Liver (tissue), 9 donors: ENCODE measurements around the gene AVEN. TPM values are rescaled to one million over a fixed set of nuclear protein-coding genes. Genes with fewer than 3 reads are reported as not detected.

Source experiments
- DNase-seq: peaks from one replicate; pipeline ENCODE4 v3.0.0-alpha.2; 2017; ENCODE audit warnings: low spot score
- H3K27ac ChIP-seq, 2 donors: one replicate each; pipeline ENCODE4 v1.7.0; 2013; ENCODE audit warnings: inconsistent platforms in 2 of 2, low read length in 2 of 2, control low read depth in 1 of 2, low read depth in 1 of 2, mild to moderate bottlenecking in 1 of 2
- H3K27me3 ChIP-seq, 4 donors: one replicate each; pipeline versions ENCODE4 v1.6.1 to v1.7.0; 2013; ENCODE audit warnings: low read length in 3 of 4, inconsistent platforms in 1 of 4, mild to moderate bottlenecking in 1 of 4, moderate library complexity in 1 of 4; ENCODE audit not compliant: control insufficient read depth in 4 of 4, insufficient read depth in 4 of 4
- H3K36me3 ChIP-seq, 4 donors: one replicate each; pipeline versions ENCODE4 v1.6.1 to v1.7.0; 2013; ENCODE audit warnings: low read length in 3 of 4, mild to moderate bottlenecking in 3 of 4, low read depth in 1 of 4, moderate library complexity in 1 of 4; ENCODE audit not compliant: control insufficient read depth in 4 of 4, insufficient read depth in 3 of 4
- H3K4me1 ChIP-seq, 4 donors: one replicate each; pipeline versions ENCODE4 v1.6.1 to v1.7.0; 2013; ENCODE audit warnings: low read length in 3 of 4, mild to moderate bottlenecking in 3 of 4, moderate library complexity in 1 of 4; ENCODE audit not compliant: control insufficient read depth in 4 of 4, insufficient read depth in 4 of 4
- H3K4me3 ChIP-seq, 3 donors: one replicate each; pipeline versions ENCODE4 v1.6.1 to v1.7.0; 2013; ENCODE audit warnings: low read length in 3 of 3, control low read depth in 1 of 3, low read depth in 1 of 3, mild to moderate bottlenecking in 1 of 3
- H3K9ac ChIP-seq, 2 donors: one replicate each; pipeline ENCODE4 v1.7.0; 2013; ENCODE audit warnings: low read length in 2 of 2, mild to moderate bottlenecking in 2 of 2, moderate library complexity in 2 of 2, control low read depth in 1 of 2, low read depth in 1 of 2
- H3K9me3 ChIP-seq, 4 donors: one replicate each; pipeline versions ENCODE4 v1.6.1 to v1.7.0; 2013; ENCODE audit warnings: low read length in 3 of 4; ENCODE audit not compliant: control insufficient read depth in 4 of 4
- ATF3 ChIP-seq: IDR thresholded peaks from 2 replicates; pipeline ENCODE4 v1.6.1; 2016; ENCODE audit warnings: antibody characterized with exemption
- CTCF ChIP-seq: fragments of 150-350 bp; IDR thresholded peaks from 2 replicates; pipeline ENCODE4 v1.5.1; 2017; ENCODE audit warnings: improper control_type of control experiment, low read depth, low read length; ENCODE audit not compliant: missing input control
- EGR1 ChIP-seq, 2 donors: IDR thresholded peaks; 2 replicates each; pipeline ENCODE4 v1.6.1; 2016 to 2018; ENCODE audit warnings: antibody characterized with exemption in 2 of 2, low read depth in 2 of 2
- FOXA1 ChIP-seq: IDR thresholded peaks from 2 replicates; pipeline ENCODE4 v1.6.1; 2016; ENCODE audit warnings: antibody characterized with exemption
- FOXA2 ChIP-seq: IDR thresholded peaks from 2 replicates; pipeline ENCODE4 v1.6.1; 2016; ENCODE audit warnings: antibody characterized with exemption
- GABPA ChIP-seq, 2 donors: IDR thresholded peaks in 1 of 2; conservative IDR thresholded peaks in 1 of 2; 2 replicates each; pipeline ENCODE4 v1.6.1; 2016; ENCODE audit warnings: antibody characterized with exemption in 2 of 2, mild to moderate bottlenecking in 1 of 2, moderate library complexity in 1 of 2
- HNF4A ChIP-seq, 2 donors: conservative IDR thresholded peaks; 2 replicates each; pipeline ENCODE4 v1.6.1; 2016; ENCODE audit warnings: antibody characterized with exemption in 2 of 2, mild to moderate bottlenecking in 2 of 2
- HNF4G ChIP-seq: IDR thresholded peaks from 2 replicates; pipeline ENCODE4 v1.6.1; 2016; ENCODE audit warnings: antibody characterized with exemption
- JUND ChIP-seq, 2 donors: IDR thresholded peaks; 2 replicates each; pipeline ENCODE4 v1.6.1; 2016; ENCODE audit warnings: antibody characterized with exemption in 2 of 2
- MAX ChIP-seq: IDR thresholded peaks from 2 replicates; pipeline ENCODE4 v1.6.1; 2016; ENCODE audit warnings: antibody characterized with exemption
- NR2F2 ChIP-seq: IDR thresholded peaks from 2 replicates; pipeline ENCODE4 v1.6.1; 2016; ENCODE audit warnings: antibody characterized with exemption
- RAD21 ChIP-seq, 2 donors: IDR thresholded peaks; 2 replicates each; pipeline ENCODE4 v1.6.1; 2016; ENCODE audit warnings: antibody characterized with exemption in 2 of 2, mild to moderate bottlenecking in 2 of 2
- REST ChIP-seq: IDR thresholded peaks from 2 replicates; pipeline ENCODE4 v1.6.1; 2016; ENCODE audit warnings: antibody characterized with exemption, mild to moderate bottlenecking
- RXRA ChIP-seq, 2 donors: IDR thresholded peaks; 2 replicates each; pipeline ENCODE4 v1.6.1; 2017 to 2018; ENCODE audit warnings: antibody characterized with exemption in 2 of 2, mild to moderate bottlenecking in 1 of 2
- SP1 ChIP-seq: IDR thresholded peaks from 2 replicates; pipeline ENCODE4 v1.6.1; 2018; ENCODE audit warnings: antibody characterized with exemption, mild to moderate bottlenecking
- TAF1 ChIP-seq: conservative IDR thresholded peaks from 2 replicates; pipeline ENCODE4 v1.6.1; 2016; ENCODE audit warnings: antibody characterized with exemption, mild to moderate bottlenecking
- YY1 ChIP-seq: IDR thresholded peaks from 2 replicates; pipeline ENCODE4 v1.6.1; 2016; ENCODE audit warnings: antibody characterized with exemption, mild to moderate bottlenecking
- ZBTB33 ChIP-seq: IDR thresholded peaks from 2 replicates; pipeline ENCODE4 v1.6.1; 2016; ENCODE audit warnings: antibody characterized with exemption
- WGBS: extraction: QIAGEN DNeasy Blood & Tissue Kit; methylation state at CpG from one replicate; pipeline ENCODE4 v1.1.7; 2013; 5-methylcytosine and 5-hydroxymethylcytosine counted together
- polyA plus RNA-seq, 2 donors: library from polyadenylated mRNA; stranded (reverse) in 1 of 2; unstranded in 1 of 2; fragments of 200-250 nt in 1 of 2; fragments of >200 nt in 1 of 2; fragmentation: Nextera tagmentation in 1 of 2; extraction: Ambion mirVana in 1 of 2; gene quantifications; one replicate each; pipeline versions ENCODE4 v1.2.1 to v1.2.3, GENCODE V29; 2013 to 2015
- total RNA-seq, 2 donors: library from RNA; depleted of rRNA; stranded (reverse); fragments of >200 nt; gene quantifications; one replicate each; pipeline ENCODE4 v1.2.3, GENCODE V29; 2014
- donor health status: healthy.
- donor health status: healthy.
- donor health status: healthy.
- donor health status: healthy.
- donor health status: healthy.

AVEN gene
- total and polyA plus RNA-seq, 4 donors: 5.3 to 12.4 (median 7.0) TPM

GRCh38 chr15:33946152-33946551 is 92.9 kb downstream of the AVEN start:
- DNase-seq: no peak
- no peak overlapping the region for H3K9ac ChIP-seq

More at GRCh38 chr15:33946152-33946551, 92.9 kb downstream of the AVEN start:
- TF ChIP-seq HNF4G (no peak), ATF3 (no peak), GABPA (IDR thresholded peaks at IDR 0.05 in 1 of 2, conservative IDR thresholded peaks at IDR 0.05 in 1 of 2) (no peak), REST (no peak), MAX (no peak), SP1 (no peak), TAF1 (no peak), RXRA (IDR thresholded peaks at IDR 0.05) (no peak), FOXA2 (no peak), YY1 (no peak), RAD21 (IDR thresholded peaks at IDR 0.05) (no peak), ZBTB33 (no peak), EGR1 (IDR thresholded peaks at IDR 0.05; ENCODE audit: low read depth in 2 of 2) (no peak), NR2F2 (no peak), FOXA1 (no peak), HNF4A (conservative IDR thresholded peaks at IDR 0.05) (no peak), CTCF (no peak), JUND (IDR thresholded peaks at IDR 0.05) (no peak)
- Histone ChIP-seq H3K4me3 (no peak overlapping the region), H3K27me3 (no peaks in the 10 kb centered on the region), H3K4me1 (no peaks in the 10 kb centered on the region), H3K9me3 (no peaks in the 10 kb centered on the region), H3K36me3 (peaks cover 0 to 3% (median 0%) of the 10 kb centered on the region in 4 donors), H3K27ac (no peak overlapping the region)
- WGBS: 96% methylated on average over 1 of the region's 1 CpG
